Esophagus muscularis mucosa (tissue), 4 donors: ENCODE data around the gene KCNN2. TPM values are rescaled to one million over a fixed set of nuclear protein-coding genes. Genes with fewer than 3 reads are reported as not detected.

Experiments
- DNase-seq: peaks from one replicate; pipeline ENCODE4 v3.0.0-alpha.2; 2017; ENCODE audit errors: extremely low spot score
- H3K27ac ChIP-seq, 4 donors: fragments of 200-600 bp; sonication (generic); replicated peaks in 1 of 4; 1 replicate in 3 of 4; 2 replicates in 1 of 4; pipeline ENCODE4 v1.5.1; 2016 to 2019; ENCODE audit warnings: mild to moderate bottlenecking in 1 of 4
- H3K27me3 ChIP-seq, 4 donors: fragments of 200-600 bp; sonication (generic); one replicate each; pipeline versions ENCODE4 v1.5.1 to v1.6.0; 2016 to 2019
- H3K36me3 ChIP-seq, 4 donors: fragments of 200-600 bp; sonication (generic); one replicate each; pipeline ENCODE4 v1.5.1; 2016 to 2019
- H3K4me1 ChIP-seq, 4 donors: fragments of 200-600 bp; sonication (generic); one replicate each; pipeline ENCODE4 v1.5.1; 2016 to 2019
- H3K4me3 ChIP-seq, 4 donors: fragments of 200-600 bp; sonication (generic); 1 replicate in 2 of 4; 2 replicates in 2 of 4; pipeline ENCODE4 v1.5.1; 2016 to 2019; ENCODE audit warnings: mild to moderate bottlenecking in 4 of 4, moderate library complexity in 1 of 4
- H3K9me3 ChIP-seq, 4 donors: fragments of 200-600 bp; sonication (generic); 1 replicate in 3 of 4; 2 replicates in 1 of 4; pipeline ENCODE4 v1.5.1; 2016 to 2019
- EP300 ChIP-seq: sonication (generic); formaldehyde crosslinking; IDR thresholded peaks from one replicate; pipeline ENCODE4 v1.6.1; 2017; ENCODE audit warnings: antibody characterized with exemption
- POLR2A ChIP-seq: fragments of 450-650 bp; IDR thresholded peaks from one replicate; pipeline ENCODE4 v1.6.1; 2017; ENCODE audit warnings: antibody characterized with exemption, moderate library complexity, mild to moderate bottlenecking, low read depth
- POLR2AphosphoS5 ChIP-seq, 2 donors: sonication (generic); formaldehyde crosslinking; IDR thresholded peaks; one replicate each; pipeline ENCODE4 v1.6.1; 2017; ENCODE audit warnings: antibody characterized with exemption in 2 of 2
- WGBS: methylation state at CpG from one replicate; pipeline ENCODE4 v1.1.5; 2018; 5-methylcytosine and 5-hydroxymethylcytosine counted together
- intact Hi-C: fragments of 100-400 bp; cut with DNase I; formaldehyde crosslinking; loops from one replicate; pipeline ENCODE4 v1.15.1; 2023
- total RNA-seq, 4 donors: library from RNA; depleted of rRNA; stranded (reverse); fragments of >200 nt; gene quantifications; one replicate each; pipeline versions ENCODE4 v1.1.0 to v1.2.1, GENCODE V29; 2016
- TF ChIP-seq, protein P1 (sequence below), 3 experiments: fragments of 200-600 bp in 2 of 3; fragments of 450-650 bp in 1 of 3; sonication (generic) in 2 of 3; IDR thresholded peaks; one replicate each; pipeline ENCODE4 v1.5.1; 2017 to 2019; ENCODE audit warnings: antibody characterized with exemption in 3 of 3, mild to moderate bottlenecking in 2 of 3, moderate library complexity in 1 of 3

KCNN2 gene
- total RNA-seq, 4 donors from 2014 or later: 6.5 to 10.2 (median 8.6) TPM

GRCh38 chr5:114447084-114447773, 85.4 kb downstream of the KCNN2 start:
- no peaks in the 10 kb centered on the region for H3K36me3 ChIP-seq
- no peak overlapping the region for H3K4me3 ChIP-seq
- WGBS: 85% methylated on average over 1 of the region's 1 CpG
- DNase-seq: no peak
- H3K27me3 ChIP-seq: no peaks in the 10 kb centered on the region
- intact Hi-C loops: loop anchor here (5.0 to 10.0 kb wide), 4 partner anchors 345 to 835 kb away; no protein-coding TSS in a partner anchor
- no peak for TF ChIP-seq EP300
- TF ChIP-seq POLR2A: no peak
- no peak for TF ChIP-seq POLR2AphosphoS5 (IDR thresholded peaks at IDR 0.05)
- TF ChIP-seq, protein P1, sequence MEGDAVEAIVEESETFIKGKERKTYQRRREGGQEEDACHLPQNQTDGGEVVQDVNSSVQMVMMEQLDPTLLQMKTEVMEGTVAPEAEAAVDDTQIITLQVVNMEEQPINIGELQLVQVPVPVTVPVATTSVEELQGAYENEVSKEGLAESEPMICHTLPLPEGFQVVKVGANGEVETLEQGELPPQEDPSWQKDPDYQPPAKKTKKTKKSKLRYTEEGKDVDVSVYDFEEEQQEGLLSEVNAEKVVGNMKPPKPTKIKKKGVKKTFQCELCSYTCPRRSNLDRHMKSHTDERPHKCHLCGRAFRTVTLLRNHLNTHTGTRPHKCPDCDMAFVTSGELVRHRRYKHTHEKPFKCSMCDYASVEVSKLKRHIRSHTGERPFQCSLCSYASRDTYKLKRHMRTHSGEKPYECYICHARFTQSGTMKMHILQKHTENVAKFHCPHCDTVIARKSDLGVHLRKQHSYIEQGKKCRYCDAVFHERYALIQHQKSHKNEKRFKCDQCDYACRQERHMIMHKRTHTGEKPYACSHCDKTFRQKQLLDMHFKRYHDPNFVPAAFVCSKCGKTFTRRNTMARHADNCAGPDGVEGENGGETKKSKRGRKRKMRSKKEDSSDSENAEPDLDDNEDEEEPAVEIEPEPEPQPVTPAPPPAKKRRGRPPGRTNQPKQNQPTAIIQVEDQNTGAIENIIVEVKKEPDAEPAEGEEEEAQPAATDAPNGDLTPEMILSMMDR (IDR thresholded peaks at IDR 0.05): peak in 1 of 3 experiments; percentile 28
- no peak overlapping the region for H3K27ac ChIP-seq
- no peaks in the 10 kb centered on the region for H3K9me3 ChIP-seq
- peaks cover 7 to 13% (median 10%) of the 10 kb centered on the region in 4 donors for H3K4me1 ChIP-seq

- intact Hi-C loops: loop anchor here (5.0 to 10.0 kb wide), 4 partner anchors 346 to 836 kb away; no protein-coding TSS in a partner anchor
- 50% methylated on average over 4 of the region's 4 CpGs for WGBS
- H3K27me3 ChIP-seq: no peaks in the 10 kb centered on the region
- H3K36me3 ChIP-seq: no peaks in the 10 kb centered on the region
- H3K4me1 ChIP-seq: peaks cover 7 to 13% (median 10%) of the 10 kb centered on the region in 4 donors
- TF ChIP-seq EP300 (no peak), POLR2A (no peak)
- H3K27ac ChIP-seq: no peak overlapping the region
- no peak overlapping the region for H3K4me3 ChIP-seq
- DNase-seq: no peak
- no peaks in the 10 kb centered on the region for H3K9me3 ChIP-seq
These were observed 86.6 kb downstream of the KCNN2 start for GRCh38 chr5:114448481-114448880.

- no peaks in the 10 kb centered on the region for H3K9me3 ChIP-seq
- no peak for DNase-seq
- intact Hi-C loops: loop anchor here (2.0 to 10.0 kb wide), 5 partner anchors 348 to 838 kb away; no protein-coding TSS in a partner anchor
- peak overlapping the region in 1 of 4 donors; percentile 26 for H3K27ac ChIP-seq
- TF ChIP-seq POLR2AphosphoS5 (IDR thresholded peaks at IDR 0.05): no peak
- TF ChIP-seq, protein P1 (IDR thresholded peaks at IDR 0.05): peak; percentile 72 to 84 (median 77)
- H3K36me3 ChIP-seq: no peaks in the 10 kb centered on the region
- no peaks in the 10 kb centered on the region for H3K27me3 ChIP-seq
- 4% methylated on average over 8 of the region's 16 CpGs for WGBS
- H3K4me3 ChIP-seq: no peak overlapping the region
- peaks cover 7 to 13% (median 10%) of the 10 kb centered on the region in 4 donors for H3K4me1 ChIP-seq
These were observed 88.1 kb downstream of the KCNN2 start for GRCh38 chr5:114449860-114450421.

DNA sequence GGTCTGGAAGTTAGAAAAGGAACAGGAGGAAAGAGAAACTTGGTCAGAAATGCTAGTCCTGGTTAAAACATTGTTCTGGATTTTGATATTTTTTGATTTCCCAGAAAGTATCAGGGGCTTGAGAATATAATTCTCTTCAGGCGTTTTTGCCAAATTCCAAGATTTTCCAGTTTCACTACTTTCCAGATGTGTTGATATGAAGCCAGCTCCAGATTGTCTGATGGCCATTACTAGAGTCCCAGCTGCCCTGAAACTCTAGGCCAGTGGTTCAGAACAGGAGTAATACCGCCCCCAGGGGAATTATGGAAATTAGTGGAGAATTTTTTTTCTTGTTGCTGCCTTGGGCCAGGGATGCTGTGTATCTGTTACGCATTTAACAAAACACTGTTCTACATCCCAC, 88.6 kb downstream of the KCNN2 start:
- WGBS: 70% methylated on average over 3 of the region's 3 CpGs
- intact Hi-C loops: loop anchor here (2.0 kb wide), 1 partner anchor 772 kb away; no protein-coding TSS in a partner anchor
- H3K4me1 ChIP-seq: peaks cover 7 to 13% (median 10%) of the 10 kb centered on the region in 4 donors
- peak overlapping the region in 1 of 4 donors; percentile 26 for H3K27ac ChIP-seq
- no peaks in the 10 kb centered on the region for H3K27me3 ChIP-seq
- no peak for DNase-seq
- no peaks in the 10 kb centered on the region for H3K36me3 ChIP-seq
- H3K4me3 ChIP-seq: no peak overlapping the region
- H3K9me3 ChIP-seq: no peaks in the 10 kb centered on the region
- TF ChIP-seq, protein P1 (IDR thresholded peaks at IDR 0.05): no peak
- TF ChIP-seq POLR2AphosphoS5 (IDR thresholded peaks at IDR 0.05): no peak
- TF ChIP-seq EP300: no peak
- TF ChIP-seq POLR2A: no peak

DNA sequence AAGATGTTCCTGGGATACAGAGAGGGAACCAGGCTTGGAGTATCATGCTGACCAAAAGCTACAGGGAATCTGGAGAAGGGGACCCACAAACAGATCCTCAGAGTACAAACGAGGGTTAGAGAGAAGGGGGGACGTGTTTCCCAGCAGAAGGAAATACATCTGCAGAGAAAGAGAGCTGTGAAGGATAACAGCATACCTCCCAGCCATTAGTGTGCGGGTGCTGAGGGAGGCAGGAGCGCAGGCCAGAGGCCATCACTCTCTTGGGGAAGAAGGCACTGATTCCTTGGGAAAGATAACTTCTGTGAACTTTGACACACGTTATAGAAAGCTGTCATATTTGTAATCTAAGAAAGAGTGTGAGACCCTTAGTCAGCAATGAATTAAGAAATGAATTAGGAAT, 96.9 kb downstream of the KCNN2 start:
- no peaks in the 10 kb centered on the region for H3K9me3 ChIP-seq
- H3K36me3 ChIP-seq: no peaks in the 10 kb centered on the region
- intact Hi-C loops: loop anchor here (5.0 kb wide), 1 partner anchor 96 kb away; the partner anchor contains the start of gene KCNN2
- H3K4me3 ChIP-seq: no peak overlapping the region
- 65% methylated on average over 4 of the region's 5 CpGs for WGBS
- no peak for DNase-seq
- no peak for TF ChIP-seq EP300
- TF ChIP-seq POLR2AphosphoS5 (IDR thresholded peaks at IDR 0.05): no peak
- TF ChIP-seq POLR2A: no peak
- TF ChIP-seq, protein P1 (IDR thresholded peaks at IDR 0.05): no peak
- H3K27ac ChIP-seq: no peak overlapping the region
- H3K27me3 ChIP-seq: no peaks in the 10 kb centered on the region
- H3K4me1 ChIP-seq: no peaks in the 10 kb centered on the region
